Transverse colon (tissue), 4 donors: Measurements from ENCODE around the gene LSM8. TPM values are rescaled to one million over a fixed set of nuclear protein-coding genes. Genes with fewer than 3 reads are reported as not detected.

Source experiments
- DNase-seq: peaks from one replicate; pipeline ENCODE4 v3.0.0-alpha.2; 2019
- H3K27ac ChIP-seq, 4 donors: fragments of 200-600 bp; sonication (generic); 2 replicates each; pipeline ENCODE4 v1.5.1; 2016 to 2018; ENCODE audit warnings: inconsistent platforms in 4 of 4
- H3K27me3 ChIP-seq: fragments of 200-600 bp; sonication (generic); 2 replicates; pipeline ENCODE4 v1.5.1; 2017; ENCODE audit warnings: inconsistent platforms
- H3K36me3 ChIP-seq, 4 donors: fragments of 200-600 bp; sonication (generic); 2 replicates each; pipeline ENCODE4 v1.5.1; 2017 to 2019; ENCODE audit warnings: inconsistent platforms in 4 of 4
- H3K4me1 ChIP-seq, 4 donors: fragments of 200-600 bp; sonication (generic); 2 replicates each; pipeline ENCODE4 v1.5.1; 2017 to 2020; ENCODE audit warnings: inconsistent platforms in 4 of 4
- H3K4me3 ChIP-seq, 4 donors: fragments of 200-600 bp; sonication (generic); 1 replicate in 1 of 4; 2 replicates in 3 of 4; pipeline versions ENCODE4 v1.5.1 to v1.6.1; 2017 to 2019; ENCODE audit warnings: inconsistent platforms in 4 of 4
- H3K9me3 ChIP-seq, 2 donors: fragments of 200-600 bp; sonication (generic); 2 replicates each; pipeline ENCODE4 v1.5.1; 2017 to 2019; ENCODE audit warnings: inconsistent platforms in 2 of 2
- EP300 ChIP-seq: sonication (generic); formaldehyde crosslinking; IDR thresholded peaks from one replicate; pipeline ENCODE4 v1.6.1; 2017; ENCODE audit warnings: antibody characterized with exemption, low read depth
- POLR2A ChIP-seq: fragments of 450-650 bp; IDR thresholded peaks from one replicate; pipeline ENCODE4 v1.6.1; 2016; ENCODE audit warnings: antibody characterized with exemption, mild to moderate bottlenecking, moderate library complexity
- POLR2AphosphoS5 ChIP-seq, 3 donors: sonication (generic); formaldehyde crosslinking; IDR thresholded peaks; one replicate each; pipeline ENCODE4 v1.6.1; 2016; ENCODE audit warnings: antibody characterized with exemption in 3 of 3
- WGBS, 2 donors: methylation state at CpG; one replicate each; pipeline ENCODE4 v1.1.5; 2018; ENCODE audit warnings: low coverage in 1 of 2; 5-methylcytosine and 5-hydroxymethylcytosine counted together
- in situ Hi-C, 4 donors: fragments of 200-750 bp; cut with MboI; loops; one replicate each; pipeline versions ENCODE4 v1.15.0 to v1.15.1; 2017; ENCODE audit warnings: low sequenced_read_pairs in 3 of 4, low pct_ligation_motif_present in 1 of 4, low pct_unique_long_range_greater_than_20kb in 1 of 4
- intact Hi-C: fragments of 100-400 bp; cut with DNase I; formaldehyde crosslinking; loops from one replicate; pipeline ENCODE4 v1.15.1; 2023; ENCODE audit warnings: low total_unique reads
- total RNA-seq, 4 donors: library from RNA; depleted of rRNA; stranded (reverse); fragments of >200 nt; gene quantifications; one replicate each; pipeline ENCODE4 v1.1.0, GENCODE V29; 2016
- TF ChIP-seq, protein P1 (sequence below), 5 experiments: fragments of 200-600 bp in 3 of 5; fragments of 450-650 bp in 2 of 5; sonication (generic) in 3 of 5; IDR thresholded peaks; 1 replicate in 2 of 5; 2 replicates in 3 of 5; pipeline ENCODE4 v1.5.1; 2016 to 2017; ENCODE audit warnings: antibody characterized with exemption in 5 of 5, inconsistent platforms in 3 of 5, mild to moderate bottlenecking in 2 of 5, moderate library complexity in 1 of 5

LSM8 gene
- total RNA-seq, 4 donors from 2014 or later, result 6.4 to 43.8 (median 19.3) TPM

GRCh38 chr7:118185163-118185860 is 1.3 kb downstream of the LSM8 start:
- peaks cover 0 to 21% (median 6%) of the 10 kb centered on the region in 4 donors for H3K36me3 ChIP-seq
- H3K4me3 ChIP-seq, result peak overlapping the region in 1 of 4 donors; percentile 96
- intact Hi-C loops, result no loop called here
- no peaks in the 10 kb centered on the region for H3K27me3 ChIP-seq
- 58 to 72% methylated on average over 3 to 6 of the region's 6 CpGs for WGBS, 2 donors
- DNase-seq, result no peak
- TF ChIP-seq, protein P1, sequence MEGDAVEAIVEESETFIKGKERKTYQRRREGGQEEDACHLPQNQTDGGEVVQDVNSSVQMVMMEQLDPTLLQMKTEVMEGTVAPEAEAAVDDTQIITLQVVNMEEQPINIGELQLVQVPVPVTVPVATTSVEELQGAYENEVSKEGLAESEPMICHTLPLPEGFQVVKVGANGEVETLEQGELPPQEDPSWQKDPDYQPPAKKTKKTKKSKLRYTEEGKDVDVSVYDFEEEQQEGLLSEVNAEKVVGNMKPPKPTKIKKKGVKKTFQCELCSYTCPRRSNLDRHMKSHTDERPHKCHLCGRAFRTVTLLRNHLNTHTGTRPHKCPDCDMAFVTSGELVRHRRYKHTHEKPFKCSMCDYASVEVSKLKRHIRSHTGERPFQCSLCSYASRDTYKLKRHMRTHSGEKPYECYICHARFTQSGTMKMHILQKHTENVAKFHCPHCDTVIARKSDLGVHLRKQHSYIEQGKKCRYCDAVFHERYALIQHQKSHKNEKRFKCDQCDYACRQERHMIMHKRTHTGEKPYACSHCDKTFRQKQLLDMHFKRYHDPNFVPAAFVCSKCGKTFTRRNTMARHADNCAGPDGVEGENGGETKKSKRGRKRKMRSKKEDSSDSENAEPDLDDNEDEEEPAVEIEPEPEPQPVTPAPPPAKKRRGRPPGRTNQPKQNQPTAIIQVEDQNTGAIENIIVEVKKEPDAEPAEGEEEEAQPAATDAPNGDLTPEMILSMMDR (IDR thresholded peaks at IDR 0.05), result no peak
- TF ChIP-seq EP300 (no peak), POLR2AphosphoS5 (IDR thresholded peaks at IDR 0.05) (no peak), POLR2A (no peak)
- no peaks in the 10 kb centered on the region for H3K9me3 ChIP-seq
- in situ Hi-C loops, result loop anchor here in 1 of 4 donors (25.0 kb wide), 1 partner anchor 1223 kb away; the partner anchor contains the start of gene ST7
- peak overlapping the region in 1 of 4 donors; percentile 96 for H3K27ac ChIP-seq
- peaks cover 9 to 35% (median 18%) of the 10 kb centered on the region in 4 donors for H3K4me1 ChIP-seq

- peaks cover 0 to 32% (median 7%) of the 10 kb centered on the region in 4 donors for H3K36me3 ChIP-seq
- no peak for DNase-seq
- H3K27me3 ChIP-seq, result no peaks in the 10 kb centered on the region
- H3K4me3 ChIP-seq, result no peak overlapping the region
- H3K9me3 ChIP-seq, result no peaks in the 10 kb centered on the region
- intact Hi-C loops (no loop called here), in situ Hi-C loops (loop anchor here in 1 of 4 donors (25.0 kb wide), 1 partner anchor 1224 kb away; the partner anchor contains the start of gene ST7)
- H3K27ac ChIP-seq, result no peak overlapping the region
- peaks cover 9 to 35% (median 18%) of the 10 kb centered on the region in 4 donors for H3K4me1 ChIP-seq
- TF ChIP-seq POLR2AphosphoS5 (IDR thresholded peaks at IDR 0.05) (no peak), POLR2A (no peak), EP300 (no peak)
- TF ChIP-seq, protein P1 (IDR thresholded peaks at IDR 0.05), result no peak
Measured at GRCh38 chr7:118186501-118186900, 2.5 kb downstream of the LSM8 start.

DNA sequence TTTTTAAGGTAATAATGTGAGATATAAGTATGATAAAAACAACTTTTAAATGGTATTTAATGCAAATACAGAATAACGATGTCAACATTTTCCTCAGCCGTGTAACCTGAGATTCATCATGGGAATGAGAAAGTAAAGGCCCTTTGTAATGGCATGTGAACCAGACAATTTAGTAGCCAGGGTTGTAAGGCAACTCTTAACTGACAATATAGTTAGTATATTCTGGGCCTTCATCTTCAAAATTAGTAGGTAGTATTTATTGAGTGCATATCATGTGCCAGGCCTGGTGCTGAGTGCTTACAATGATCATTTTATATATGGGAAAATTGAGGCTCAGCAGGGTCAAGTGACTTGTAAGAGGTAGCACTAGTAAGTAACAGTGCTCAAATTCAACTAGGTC is 10.6 kb downstream of the LSM8 start:
- Histone ChIP-seq H3K4me3 (no peak overlapping the region), H3K27ac (no peak overlapping the region), H3K4me1 (no peaks in the 10 kb centered on the region), H3K9me3 (no peaks in the 10 kb centered on the region), H3K36me3 (peaks cover 0 to 26% (median 5%) of the 10 kb centered on the region in 4 donors), H3K27me3 (no peaks in the 10 kb centered on the region)
- TF ChIP-seq EP300 (no peak), POLR2A (no peak), POLR2AphosphoS5 (IDR thresholded peaks at IDR 0.05) (no peak)
- TF ChIP-seq, protein P1 (IDR thresholded peaks at IDR 0.05), result no peak
- no peak for DNase-seq
- 86 to 92% methylated on average over 2 of the region's 2 CpGs for WGBS, 2 donors
- intact Hi-C loops, result no loop called here
- in situ Hi-C loops, result loop anchor here in 1 of 4 donors (25.0 kb wide), 1 partner anchor 1232 kb away; the partner anchor contains the start of gene ST7

DNA sequence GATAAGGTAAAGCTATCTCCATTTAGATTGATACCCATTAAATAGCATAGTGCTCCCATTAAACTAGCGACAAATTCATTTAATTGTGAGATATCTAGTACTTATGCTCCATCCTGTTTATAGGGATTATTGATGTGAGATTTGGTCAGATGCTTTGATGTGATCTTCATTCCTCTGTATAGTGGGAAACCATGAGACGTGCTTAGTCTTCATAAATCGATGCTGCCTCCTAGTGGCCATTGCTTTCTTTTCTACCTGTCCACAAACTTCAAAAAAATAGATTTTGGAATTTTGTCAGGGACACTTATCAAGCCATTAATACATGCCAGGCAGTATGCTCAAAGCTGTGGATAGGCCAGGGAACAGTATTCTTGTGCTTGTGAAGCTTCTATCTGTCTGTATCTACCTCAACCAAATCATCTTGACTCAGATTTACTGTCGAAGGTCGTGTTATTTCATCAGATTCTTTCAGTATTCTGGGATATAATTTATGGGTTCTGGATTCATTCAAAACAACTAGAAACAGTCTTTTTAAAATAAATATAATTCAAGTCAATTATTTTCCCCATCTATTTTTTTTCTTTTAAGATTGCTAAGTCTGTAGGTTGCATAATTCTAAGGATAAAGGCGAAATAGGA is 12.0 kb downstream of the LSM8 start:
- H3K9me3 ChIP-seq, result no peaks in the 10 kb centered on the region
- H3K27me3 ChIP-seq, result no peaks in the 10 kb centered on the region
- intact Hi-C loops, result no loop called here
- 51 to 54% methylated on average over 6 of the region's 6 CpGs for WGBS, 2 donors
- no peak overlapping the region for H3K4me3 ChIP-seq
- in situ Hi-C loops, result loop anchor here in 1 of 4 donors (25.0 kb wide), 1 partner anchor 1234 kb away; the partner anchor contains the start of gene ST7
- TF ChIP-seq, protein P1 (IDR thresholded peaks at IDR 0.05), result peak; percentile 57 to 68 (median 67)
- TF ChIP-seq POLR2A, result no peak
- H3K36me3 ChIP-seq, result peaks cover 0 to 14% (median 4%) of the 10 kb centered on the region in 4 donors
- no peak overlapping the region for H3K27ac ChIP-seq
- H3K4me1 ChIP-seq, result no peaks in the 10 kb centered on the region
- peak; percentile 51 for DNase-seq
